ENCODE results near the gene MICAL3.

The MICAL3 gene

DNA sequence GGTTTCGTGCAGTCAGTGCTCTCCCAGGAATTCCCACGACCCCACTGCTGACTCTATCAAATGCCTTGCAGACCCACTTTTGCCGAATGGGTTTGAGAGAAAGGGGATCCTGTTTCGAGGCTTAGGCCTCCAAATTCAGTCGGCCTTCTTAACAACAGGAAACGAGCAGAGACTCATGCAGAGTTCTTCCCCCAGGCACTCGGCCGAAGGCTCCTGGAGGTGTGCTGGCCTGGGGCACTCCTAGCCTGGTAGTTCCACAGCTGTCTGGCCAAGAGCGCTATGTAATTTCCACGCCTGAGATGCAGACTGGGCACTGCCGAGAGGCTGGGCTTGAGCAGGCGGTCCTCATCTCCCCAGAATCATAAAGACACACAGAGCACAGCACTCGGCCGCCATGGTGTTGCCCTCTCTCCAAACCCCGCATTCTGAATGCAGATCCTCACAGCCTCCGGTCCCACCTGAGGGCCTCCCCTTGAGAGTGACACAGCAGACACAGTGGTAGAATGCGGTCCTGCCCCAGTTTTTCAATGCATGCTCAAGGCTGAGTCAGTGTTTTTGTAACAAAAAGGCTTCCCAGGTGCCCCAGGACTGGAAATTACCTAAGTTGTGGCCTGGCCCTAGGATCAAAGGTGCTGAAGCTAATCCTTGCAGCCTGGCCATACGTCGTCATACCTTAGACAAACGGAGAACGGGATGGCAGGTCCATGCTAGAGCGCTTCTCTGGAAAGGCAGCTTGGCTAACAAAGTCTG is 219.9 kb downstream of the MICAL3 start:
- no peak for DNase-seq

DNA sequence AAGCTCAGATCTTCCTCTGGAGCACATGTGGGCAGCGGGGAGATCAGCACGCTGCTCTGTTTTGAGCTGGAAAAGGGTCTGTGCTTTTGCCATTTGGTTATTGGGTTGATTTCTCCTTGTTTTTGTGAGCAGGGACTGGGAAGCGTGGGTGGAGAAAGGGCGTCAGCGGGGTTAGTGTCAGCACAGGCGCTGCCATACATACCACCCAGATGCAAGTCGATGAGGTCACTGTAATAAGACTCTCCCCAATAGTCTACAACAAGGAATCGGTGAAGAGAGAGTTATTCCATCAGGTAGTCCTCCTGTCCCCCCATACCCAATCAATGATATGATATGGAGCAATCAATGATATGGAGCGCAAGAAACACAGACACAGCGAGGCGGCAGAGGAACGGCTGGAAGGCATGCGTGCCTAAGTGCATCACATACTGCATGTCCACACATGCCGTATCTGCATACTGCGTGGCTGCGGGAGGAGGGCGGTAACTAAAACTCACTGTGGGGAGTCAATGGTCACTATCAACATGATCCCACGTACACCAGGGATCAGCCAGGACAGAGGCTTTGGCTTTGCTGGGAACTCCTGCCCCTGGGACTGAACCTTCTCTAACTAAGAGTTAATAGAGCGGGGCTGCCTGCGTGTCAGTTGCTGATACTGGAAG is 220.6 kb downstream of the MICAL3 start:
- peak; percentile 12 for DNase-seq

DNA sequence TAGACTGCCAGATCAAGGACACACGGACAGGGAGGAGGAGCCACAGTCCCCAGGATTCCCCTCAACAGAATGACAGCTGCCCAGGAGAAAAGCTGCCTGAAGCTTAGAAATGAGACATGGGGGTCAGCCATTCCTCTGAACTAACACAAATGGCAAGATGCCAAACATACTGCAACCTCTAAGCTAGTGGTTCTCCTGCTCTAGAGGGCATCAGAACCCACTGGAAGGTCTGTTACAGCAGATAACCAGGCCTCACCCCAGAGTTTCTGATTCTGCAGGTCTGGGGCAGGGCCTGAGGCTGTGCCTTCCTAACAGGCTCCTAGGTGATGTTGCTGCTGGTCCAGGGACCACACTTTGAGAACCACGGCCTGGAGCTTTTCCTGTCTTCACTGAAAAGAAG is 221.5 kb downstream of the MICAL3 start:
- no peak for DNase-seq

DNA sequence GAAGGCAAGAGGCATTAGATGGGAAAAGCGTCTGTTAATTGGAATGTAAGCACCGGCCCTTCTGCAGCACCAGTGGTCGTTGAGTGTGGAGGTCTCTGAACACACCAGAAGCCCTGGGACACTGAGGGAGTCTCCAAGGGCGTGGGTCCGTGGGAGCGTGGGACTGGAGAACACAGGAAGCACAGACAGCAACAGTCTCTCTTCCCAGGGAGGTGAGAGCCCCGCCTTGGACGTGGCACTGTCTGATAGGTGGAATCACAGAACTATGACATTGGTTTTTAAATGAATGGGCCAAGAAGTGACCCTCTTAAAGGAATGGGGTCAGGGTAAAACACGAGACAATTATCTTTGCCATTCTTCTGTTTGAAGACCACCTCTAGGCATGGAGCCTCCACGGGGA is 221.9 kb downstream of the MICAL3 start:
- no peak for DNase-seq

GRCh38 chr22:17797721-17798559 is 226.4 kb downstream of the MICAL3 start:
- DNase-seq, result no peak

DNA sequence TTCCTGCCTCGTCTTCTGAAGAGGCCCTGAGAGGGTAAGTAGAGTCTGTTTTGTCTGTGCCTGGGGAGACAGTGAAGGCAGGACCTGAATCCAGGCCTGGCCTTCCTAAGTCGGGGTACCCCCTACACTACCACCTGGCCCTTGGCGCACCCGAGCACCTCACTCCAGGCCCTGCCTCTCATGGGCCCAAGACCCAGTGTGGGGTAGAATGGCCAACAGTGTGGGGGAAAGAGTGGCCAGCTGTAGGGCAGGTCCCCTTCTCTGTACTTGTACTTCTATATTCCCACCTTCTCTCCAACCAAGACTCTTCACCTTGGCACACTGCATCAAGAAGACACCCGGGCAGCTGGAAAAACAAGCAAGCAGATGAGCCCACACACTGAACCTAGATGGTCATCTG is 227.7 kb downstream of the MICAL3 start:
- DNase-seq, result no peak

GRCh38 chr22:17795661-17796548 is 228.5 kb downstream of the MICAL3 start:
- no peak for DNase-seq

GRCh38 chr22:17794726-17795542 is 229.4 kb downstream of the MICAL3 start:
- DNase-seq, result no peak

DNA sequence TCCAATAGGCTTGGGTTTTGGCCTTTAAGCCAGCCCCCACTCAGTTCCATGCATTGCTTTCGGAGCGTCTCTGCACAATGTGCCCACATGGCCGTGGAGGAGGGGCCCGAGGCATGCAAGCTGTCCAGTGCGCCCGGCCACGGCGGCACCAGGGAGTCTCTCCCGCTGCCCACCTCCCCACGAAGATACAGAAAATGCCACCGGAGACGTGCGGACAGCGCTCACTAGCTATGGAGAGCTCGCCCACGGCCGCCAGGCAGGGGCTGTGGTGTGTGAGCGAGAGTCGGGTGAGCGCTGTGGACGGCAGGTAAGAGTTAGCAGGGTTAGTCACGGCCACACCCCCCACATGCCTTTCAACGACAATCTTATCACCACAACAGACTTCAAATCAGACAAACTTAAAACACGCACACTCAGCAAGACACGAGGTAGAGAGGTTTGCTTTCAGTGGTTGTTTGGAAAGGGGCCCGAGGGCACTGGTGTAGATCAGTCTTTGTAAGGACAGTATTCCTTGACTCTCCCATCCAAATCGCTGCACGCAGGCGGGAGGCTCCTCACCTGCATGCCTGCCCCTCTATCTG is 231.4 kb downstream of the MICAL3 start:
- DNase-seq, result no peak

DNA sequence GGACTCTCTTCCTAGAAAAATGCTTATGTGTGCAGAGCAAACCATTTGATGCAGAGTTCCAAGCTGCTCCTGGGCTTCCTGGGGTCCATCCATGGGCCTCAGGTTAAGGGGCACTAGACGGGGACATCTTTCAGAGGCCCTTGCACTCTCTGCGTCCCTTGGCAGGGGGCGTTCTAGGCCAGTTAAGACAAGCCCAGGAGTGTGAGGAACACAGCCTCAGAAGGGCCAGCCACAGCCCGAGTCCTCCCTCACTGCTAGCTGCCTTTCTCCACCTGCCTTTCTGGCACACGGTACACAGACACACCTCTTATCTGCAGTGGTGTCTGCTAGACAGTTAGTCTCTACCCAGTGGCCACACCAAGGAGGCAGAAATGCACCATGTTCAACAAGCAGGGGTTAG is 232.1 kb downstream of the MICAL3 start:
- no peak for DNase-seq

DNA sequence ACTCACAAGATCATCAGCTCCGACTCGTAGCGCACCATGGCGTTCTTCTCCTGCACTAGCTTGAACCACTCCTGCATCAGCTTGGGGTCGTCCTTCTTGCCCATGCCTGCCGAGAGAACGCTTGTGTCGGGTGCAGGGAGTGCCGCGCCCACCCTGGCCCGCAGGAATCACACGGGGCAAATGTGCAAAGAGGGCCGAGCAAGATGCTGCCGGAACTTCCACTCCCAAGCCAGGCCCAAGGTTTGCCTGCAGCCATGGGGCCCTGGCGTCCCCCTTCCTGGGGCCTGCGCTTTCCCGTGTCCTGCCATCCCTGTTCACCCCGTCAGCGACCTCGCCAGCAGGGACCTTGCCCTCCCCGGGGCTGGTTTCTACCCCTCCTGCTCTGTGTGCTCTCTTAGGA is 233.2 kb downstream of the MICAL3 start:
- DNase-seq, result no peak

- no peak for DNase-seq
These were observed 234.8 kb downstream of the MICAL3 start for GRCh38 chr22:17789379-17790200.

GRCh38 chr22:17788528-17789378 is 235.6 kb downstream of the MICAL3 start:
- DNase-seq, result peak; percentile 33

- DNase-seq, result no peak
These were observed 236.5 kb downstream of the MICAL3 start for GRCh38 chr22:17787716-17788330.

GRCh38 chr22:17787241-17787640 is 237.1 kb downstream of the MICAL3 start:
- no peak for DNase-seq

- peak; percentile 86 for DNase-seq
These were observed 237.8 kb downstream of the MICAL3 start for GRCh38 chr22:17786435-17787161.

- no peak for DNase-seq
These were observed 238.9 kb downstream of the MICAL3 start for GRCh38 chr22:17785185-17786184.
